Stomach (tissue), 9 donors: ENCODE results near the gene NCOA1. TPM values are rescaled to one million over a fixed set of nuclear protein-coding genes. Genes with fewer than 3 reads are reported as not detected.
A peak's percentile ranks its signal among the peaks of the same experiment; 100 is the strongest.

Experiments
- DNase-seq, 2 donors: peaks; one replicate each; pipeline versions ENCODE4 v3.0.0 to v3.0.0-alpha.2; 2013 to 2019
- H3K27ac ChIP-seq, 5 donors: fragments of 200-600 bp in 4 of 5; sonication (generic) in 4 of 5; one replicate each; pipeline ENCODE4 v1.5.1; 2013 to 2019; ENCODE audit warnings: mild to moderate bottlenecking in 1 of 5, moderate library complexity in 1 of 5
- H3K27me3 ChIP-seq, 3 donors: fragments of 200-600 bp; sonication (generic); one replicate each; pipeline ENCODE4 v1.5.1; 2017 to 2019; ENCODE audit warnings: mixed run types in 1 of 3
- H3K36me3 ChIP-seq, 4 donors: fragments of 200-600 bp; sonication (generic); 1 replicate in 3 of 4; 2 replicates in 1 of 4; pipeline ENCODE4 v1.5.1; 2016 to 2019
- H3K4me1 ChIP-seq, 4 donors: fragments of 200-600 bp; sonication (generic); one replicate each; pipeline ENCODE4 v1.5.1; 2016 to 2019
- H3K4me3 ChIP-seq, 4 donors: fragments of 200-600 bp; sonication (generic) in 3 of 4; one replicate each; pipeline ENCODE4 v1.5.1; 2016 to 2019; ENCODE audit warnings: mild to moderate bottlenecking in 1 of 4
- H3K9me3 ChIP-seq, 4 donors: fragments of 200-600 bp; sonication (generic); one replicate each; pipeline ENCODE4 v1.5.1; 2016 to 2019
- CTCF ChIP-seq, 7 experiments: fragments of 450-650 bp in 4 of 7; fragments of 200-600 bp in 3 of 7; sonication (generic) in 3 of 7; IDR thresholded peaks; one replicate each; pipeline ENCODE4 v1.5.1; 2016 to 2019; ENCODE audit warnings: antibody characterized with exemption in 7 of 7, control low read depth in 2 of 7, mild to moderate bottlenecking in 1 of 7
- EP300 ChIP-seq: sonication (generic); formaldehyde crosslinking; IDR thresholded peaks from one replicate; pipeline ENCODE4 v1.6.1; 2017; ENCODE audit warnings: antibody characterized with exemption
- POLR2A ChIP-seq, 4 donors: fragments of 450-650 bp; IDR thresholded peaks; one replicate each; pipeline ENCODE4 v1.6.1; 2016; ENCODE audit warnings: antibody characterized with exemption in 4 of 4, control low read depth in 2 of 4, mild to moderate bottlenecking in 1 of 4, moderate library complexity in 1 of 4
- POLR2AphosphoS5 ChIP-seq, 3 donors: sonication (generic); formaldehyde crosslinking; IDR thresholded peaks; one replicate each; pipeline ENCODE4 v1.6.1; 2016; ENCODE audit warnings: antibody characterized with exemption in 3 of 3
- WGBS, 5 donors: extraction: QIAGEN DNeasy Blood & Tissue Kit in 3 of 5; methylation state at CpG; one replicate each; pipeline versions ENCODE4 v1.1.5 to v1.1.7; 2013 to 2018; 5-methylcytosine and 5-hydroxymethylcytosine counted together
- intact Hi-C: fragments of 100-400 bp; cut with DNase I; formaldehyde crosslinking; loops from one replicate; pipeline ENCODE4 v1.15.1; 2023; ENCODE audit warnings: low total_unique reads
- polyA plus RNA-seq, 3 donors: library from polyadenylated mRNA; stranded (reverse); fragments of 200-250 nt; gene quantifications; one replicate each; pipeline ENCODE4 v1.2.3, GENCODE V29; 2013
- total RNA-seq, 5 donors: library from RNA; depleted of rRNA; stranded (reverse); fragments of >200 nt; gene quantifications; one replicate each; pipeline versions ENCODE4 v1.1.0 to v1.2.3, GENCODE V29; 2014 to 2016
- donor health status: healthy with polysubstance abuse.
- donor health status: Bipolar disorder and iron deficiency.
- donor health status: healthy.

Gene NCOA1
- total and polyA plus RNA-seq, 8 donors = 7.3 to 223 (median 34.8) TPM

GRCh38 chr2:24771061-24771460 is 280.0 kb downstream of the NCOA1 start:
- H3K27ac ChIP-seq = no peak overlapping the region
- no peak overlapping the region for H3K4me3 ChIP-seq
- intact Hi-C loops = no loop called here
- no peak for DNase-seq
- no peaks in the 10 kb centered on the region for H3K4me1 ChIP-seq
- TF ChIP-seq POLR2AphosphoS5 (IDR thresholded peaks at IDR 0.05) (no peak), EP300 (no peak), POLR2A (IDR thresholded peaks at IDR 0.05) (no peak)
- WGBS, 5 donors = 85 to 87% (median 86%) methylated on average over 5 of the region's 5 CpGs
- H3K27me3 ChIP-seq = no peaks in the 10 kb centered on the region
- peaks cover 5 to 46% (median 41%) of the 10 kb centered on the region in 4 donors for H3K36me3 ChIP-seq
- H3K9me3 ChIP-seq = no peaks in the 10 kb centered on the region

DNA sequence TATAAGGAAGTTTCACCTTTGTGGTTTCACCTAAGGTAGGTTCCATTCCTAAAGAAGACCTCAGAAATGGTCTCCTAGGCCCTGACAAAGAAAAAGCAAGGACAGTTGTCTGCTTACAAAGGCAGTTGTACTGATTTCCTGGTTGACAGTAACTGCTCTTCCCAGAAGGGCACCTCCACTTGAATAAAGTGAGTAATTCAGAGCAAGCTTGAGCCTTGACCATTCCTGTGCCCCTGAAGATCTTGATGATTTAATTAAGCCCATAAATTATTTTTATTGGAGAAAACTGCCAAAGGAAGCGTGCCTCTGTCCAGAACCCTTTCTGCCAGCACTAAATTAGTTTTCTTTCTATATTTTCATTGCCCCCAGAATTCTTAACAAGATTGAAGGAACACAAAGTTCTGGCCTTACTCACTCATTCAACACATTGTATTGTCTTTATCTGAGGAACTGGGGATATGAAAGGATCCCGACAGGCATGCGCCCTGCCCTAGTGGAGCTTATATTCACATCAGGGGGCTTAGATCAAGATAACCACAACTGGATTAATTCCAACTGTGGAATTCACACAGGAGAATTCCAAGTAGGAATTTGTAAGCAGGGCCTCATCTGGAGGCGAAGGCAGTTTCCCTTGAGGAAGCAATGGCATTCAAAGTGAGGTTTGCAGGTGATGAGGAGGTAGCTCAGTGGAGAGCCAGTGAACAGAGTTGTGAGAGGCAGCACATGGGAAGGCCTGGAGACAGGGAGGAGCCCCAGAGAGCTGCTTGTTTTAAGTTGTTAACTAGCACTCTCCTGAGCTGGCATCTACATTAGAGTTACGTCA is 280.9 kb downstream of the NCOA1 start:
- Histone ChIP-seq H3K27ac (no peak overlapping the region), H3K9me3 (no peaks in the 10 kb centered on the region), H3K27me3 (no peaks in the 10 kb centered on the region), H3K4me1 (no peaks in the 10 kb centered on the region), H3K4me3 (no peak overlapping the region), H3K36me3 (peaks cover 5 to 37% (median 37%) of the 10 kb centered on the region in 4 donors)
- no peak for TF ChIP-seq EP300
- no peak for TF ChIP-seq POLR2A (IDR thresholded peaks at IDR 0.05)
- no peak for TF ChIP-seq CTCF (IDR thresholded peaks at IDR 0.05)
- TF ChIP-seq POLR2AphosphoS5 (IDR thresholded peaks at IDR 0.05) = no peak
- DNase-seq = no peak
- intact Hi-C loops = no loop called here
- WGBS, 5 donors = 89 to 96% (median 90%) methylated on average over 5 of the region's 5 CpGs

- DNase-seq = no peak
- Histone ChIP-seq H3K4me1 (no peaks in the 10 kb centered on the region), H3K27ac (no peak overlapping the region), H3K36me3 (peaks cover 5 to 14% (median 13%) of the 10 kb centered on the region in 4 donors), H3K4me3 (no peak overlapping the region), H3K9me3 (no peaks in the 10 kb centered on the region), H3K27me3 (no peaks in the 10 kb centered on the region)
- intact Hi-C loops = no loop called here
- no peak for TF ChIP-seq CTCF (IDR thresholded peaks at IDR 0.05)
- no peak for TF ChIP-seq POLR2A (IDR thresholded peaks at IDR 0.05)
- no peak for TF ChIP-seq POLR2AphosphoS5 (IDR thresholded peaks at IDR 0.05)
- TF ChIP-seq EP300 = no peak
- WGBS, 5 donors = 69 to 84% (median 74%) methylated on average over 3 of the region's 3 CpGs
Measured at GRCh38 chr2:24774373-24774772, 283.3 kb downstream of the NCOA1 start.

GRCh38 chr2:24779116-24779515 is 288.1 kb downstream of the NCOA1 start:
- H3K4me3 ChIP-seq = no peak overlapping the region
- H3K4me1 ChIP-seq = no peaks in the 10 kb centered on the region
- 52 to 75% (median 58%) methylated on average over 2 of the region's 2 CpGs for WGBS, 5 donors
- intact Hi-C loops = no loop called here
- TF ChIP-seq POLR2AphosphoS5 (IDR thresholded peaks at IDR 0.05) = peak in 1 of 3 donors; percentile 16
- no peak for TF ChIP-seq POLR2A (IDR thresholded peaks at IDR 0.05)
- H3K9me3 ChIP-seq = no peaks in the 10 kb centered on the region
- DNase-seq = peak in 1 of 2 donors; percentile 59
- H3K36me3 ChIP-seq = no peaks in the 10 kb centered on the region
- no peak overlapping the region for H3K27ac ChIP-seq
- H3K27me3 ChIP-seq = no peaks in the 10 kb centered on the region

DNA sequence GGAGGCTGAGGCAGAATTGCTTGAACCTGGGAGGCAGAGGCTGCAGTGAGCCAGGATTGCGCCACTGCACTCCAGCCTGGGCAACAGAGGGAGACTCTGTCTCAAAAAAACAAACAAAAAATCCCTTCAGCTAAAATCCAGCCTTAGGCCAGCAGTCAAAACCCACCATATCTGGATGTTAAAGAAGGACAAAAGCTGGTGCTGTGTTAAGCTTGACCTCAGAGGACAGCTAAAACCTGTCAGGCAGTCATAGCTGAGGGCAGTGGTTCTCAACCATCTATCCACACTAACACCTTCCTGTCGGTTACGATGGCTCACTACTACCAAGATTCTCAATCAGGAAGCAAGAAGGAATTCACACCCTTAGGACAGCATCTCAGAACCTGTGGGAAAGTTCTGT is 292.6 kb downstream of the NCOA1 start:
- no peak for DNase-seq
- no peak overlapping the region for H3K27ac ChIP-seq
- no peaks in the 10 kb centered on the region for H3K27me3 ChIP-seq
- no peaks in the 10 kb centered on the region for H3K9me3 ChIP-seq
- TF ChIP-seq POLR2A (IDR thresholded peaks at IDR 0.05) (no peak), CTCF (IDR thresholded peaks at IDR 0.05) (no peak), EP300 (no peak), POLR2AphosphoS5 (IDR thresholded peaks at IDR 0.05) (no peak)
- no peaks in the 10 kb centered on the region for H3K4me1 ChIP-seq
- WGBS, 5 donors = 86 to 95% (median 90%) methylated on average over 3 of the region's 3 CpGs
- H3K36me3 ChIP-seq = no peaks in the 10 kb centered on the region
- intact Hi-C loops = no loop called here
- no peak overlapping the region for H3K4me3 ChIP-seq
